ENCODE measurements around the gene IFNAR1. TPM values are rescaled to one million over a fixed set of nuclear protein-coding genes. Genes with fewer than 3 reads are reported as not detected.

Gene IFNAR1
- total and polyA plus RNA-seq, 2 experiments from 2014 or later = 14.0 to 18.7 TPM

- H3K9me2 ChIP-seq (ENCODE audit: insufficient read depth) = 0 out of 2 replicates have a peak, but pooled peaks cover 4% of the 10 kb centered on the region
- no peak overlapping the region for H3K4me2 ChIP-seq
- no peaks in the 10 kb centered on the region for H3K79me2 ChIP-seq (replicated peaks; ENCODE audit: insufficient read depth)
- ATAC-seq = peak; percentile 91
- Mint-ChIP-seq H3K4me1 (peaks cover 9% of the 10 kb centered on the region), H3K27me3 (ENCODE audit: insufficient read depth, low read depth, poor library complexity) (no peaks in the 10 kb centered on the region), H3K4me3 (no peak overlapping the region), H3K9me3 (no peaks in the 10 kb centered on the region), H3K27ac (no peak overlapping the region), H3K36me3 (ENCODE audit: low read depth) (no peaks in the 10 kb centered on the region)
- H3K4me1 ChIP-seq (ENCODE audit: insufficient read depth) = no peaks in the 10 kb centered on the region
- DNase-seq (ENCODE audit: low spot score) = peak; percentile 50
- TF ChIP-seq STAT1 (IDR thresholded peaks at IDR 0.05; ENCODE audit: unreplicated experiment) = no peak
- TF ChIP-seq, protein P1, sequence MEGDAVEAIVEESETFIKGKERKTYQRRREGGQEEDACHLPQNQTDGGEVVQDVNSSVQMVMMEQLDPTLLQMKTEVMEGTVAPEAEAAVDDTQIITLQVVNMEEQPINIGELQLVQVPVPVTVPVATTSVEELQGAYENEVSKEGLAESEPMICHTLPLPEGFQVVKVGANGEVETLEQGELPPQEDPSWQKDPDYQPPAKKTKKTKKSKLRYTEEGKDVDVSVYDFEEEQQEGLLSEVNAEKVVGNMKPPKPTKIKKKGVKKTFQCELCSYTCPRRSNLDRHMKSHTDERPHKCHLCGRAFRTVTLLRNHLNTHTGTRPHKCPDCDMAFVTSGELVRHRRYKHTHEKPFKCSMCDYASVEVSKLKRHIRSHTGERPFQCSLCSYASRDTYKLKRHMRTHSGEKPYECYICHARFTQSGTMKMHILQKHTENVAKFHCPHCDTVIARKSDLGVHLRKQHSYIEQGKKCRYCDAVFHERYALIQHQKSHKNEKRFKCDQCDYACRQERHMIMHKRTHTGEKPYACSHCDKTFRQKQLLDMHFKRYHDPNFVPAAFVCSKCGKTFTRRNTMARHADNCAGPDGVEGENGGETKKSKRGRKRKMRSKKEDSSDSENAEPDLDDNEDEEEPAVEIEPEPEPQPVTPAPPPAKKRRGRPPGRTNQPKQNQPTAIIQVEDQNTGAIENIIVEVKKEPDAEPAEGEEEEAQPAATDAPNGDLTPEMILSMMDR (conservative IDR thresholded peaks at IDR 0.05; ENCODE audit: low read depth in 2 of 2) = peak; percentile 18 to 25; a peak in 2 of 4 replicates
- no peaks in the 10 kb centered on the region for H3K27me3 ChIP-seq (ENCODE audit: insufficient read depth)
- H3K36me3 ChIP-seq (ENCODE audit: insufficient read depth) = no peaks in the 10 kb centered on the region
- no peak overlapping the region for H3K27ac ChIP-seq (ENCODE audit: low read depth)
- no peak overlapping the region for H2AFZ ChIP-seq
- no peaks in the 10 kb centered on the region for H3F3A ChIP-seq (replicated peaks; ENCODE audit: low read depth)
- H4K20me1 ChIP-seq (replicated peaks; ENCODE audit: insufficient read depth) = no peaks in the 10 kb centered on the region
- H3K4me3 ChIP-seq = no peak overlapping the region
Measured at GRCh38 chr21:33302796-33303195, 22.0 kb upstream of the IFNAR1 start.

DNA sequence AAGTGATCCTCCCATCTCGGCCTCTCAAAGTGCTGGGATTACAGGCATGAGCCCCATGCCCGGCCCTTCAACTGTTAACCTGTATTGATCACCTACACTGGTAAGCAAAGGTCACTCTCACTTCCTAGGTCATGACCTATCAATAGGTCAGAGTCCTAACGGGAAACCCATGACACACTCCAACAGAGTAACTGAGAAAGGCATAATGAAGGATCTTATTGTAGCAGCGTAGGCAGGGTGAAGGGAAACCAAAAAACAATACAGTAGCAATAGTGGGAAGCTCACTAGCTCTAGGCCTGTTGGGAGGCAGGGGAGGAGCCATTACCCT, 19.5 kb upstream of the IFNAR1 start:
- Histone ChIP-seq H4K20me1 (replicated peaks; ENCODE audit: insufficient read depth) (no peaks in the 10 kb centered on the region), H3K4me3 (no peak overlapping the region), H3K36me3 (ENCODE audit: insufficient read depth) (no peaks in the 10 kb centered on the region), H3K79me2 (replicated peaks; ENCODE audit: insufficient read depth) (no peaks in the 10 kb centered on the region), H3K4me1 (ENCODE audit: insufficient read depth) (no peaks in the 10 kb centered on the region), H3K9me2 (ENCODE audit: insufficient read depth) (0 out of 2 replicates have a peak, but pooled peaks cover 4% of the 10 kb centered on the region), H2AFZ (no peak overlapping the region), H3K4me2 (no peak overlapping the region), H3K27me3 (ENCODE audit: insufficient read depth) (no peaks in the 10 kb centered on the region), H3K27ac (ENCODE audit: low read depth) (no peak overlapping the region), H3F3A (replicated peaks; ENCODE audit: low read depth) (no peaks in the 10 kb centered on the region)
- no peak for DNase-seq (ENCODE audit: low spot score)
- no peak for ATAC-seq
- Mint-ChIP-seq H3K36me3 (ENCODE audit: low read depth) (no peaks in the 10 kb centered on the region), H3K27me3 (ENCODE audit: insufficient read depth, low read depth, poor library complexity) (no peaks in the 10 kb centered on the region), H3K9me3 (no peaks in the 10 kb centered on the region), H3K4me1 (no peaks in the 10 kb centered on the region; the same call in 2 of the 3 replicates), H3K4me3 (no peak overlapping the region), H3K27ac (no peak overlapping the region)
- TF ChIP-seq STAT1 (IDR thresholded peaks at IDR 0.05; ENCODE audit: unreplicated experiment) (no peak), POLR2AphosphoS5 (IDR thresholded peaks at IDR 0.05; ENCODE audit: low read depth) (no peak), EZH2phosphoT487 (IDR thresholded peaks at IDR 0.05; ENCODE audit: unreplicated experiment) (no peak)

GRCh38 chr21:33305938-33306337, 18.8 kb upstream of the IFNAR1 start:
- Histone ChIP-seq H3F3A (replicated peaks; ENCODE audit: low read depth) (no peaks in the 10 kb centered on the region), H3K4me1 (ENCODE audit: insufficient read depth) (no peaks in the 10 kb centered on the region), H3K27ac (ENCODE audit: low read depth) (no peak overlapping the region), H3K36me3 (ENCODE audit: insufficient read depth) (no peaks in the 10 kb centered on the region), H3K9me2 (ENCODE audit: insufficient read depth) (0 out of 2 replicates have a peak, but pooled peaks cover 4% of the 10 kb centered on the region), H3K4me2 (no peak overlapping the region), H3K79me2 (replicated peaks; ENCODE audit: insufficient read depth) (no peaks in the 10 kb centered on the region), H3K4me3 (no peak overlapping the region), H2AFZ (no peak overlapping the region), H3K27me3 (ENCODE audit: insufficient read depth) (no peaks in the 10 kb centered on the region), H4K20me1 (replicated peaks; ENCODE audit: insufficient read depth) (no peaks in the 10 kb centered on the region)
- Mint-ChIP-seq H3K9me3 (no peaks in the 10 kb centered on the region), H3K36me3 (ENCODE audit: low read depth) (no peaks in the 10 kb centered on the region), H3K4me3 (no peak overlapping the region), H3K27ac (no peak overlapping the region), H3K4me1 (no peaks in the 10 kb centered on the region; the same call in 2 of the 3 replicates), H3K27me3 (ENCODE audit: insufficient read depth, low read depth, poor library complexity) (no peaks in the 10 kb centered on the region)
- ATAC-seq (no peak), DNase-seq (ENCODE audit: low spot score) (no peak)
- TF ChIP-seq, protein P2, sequence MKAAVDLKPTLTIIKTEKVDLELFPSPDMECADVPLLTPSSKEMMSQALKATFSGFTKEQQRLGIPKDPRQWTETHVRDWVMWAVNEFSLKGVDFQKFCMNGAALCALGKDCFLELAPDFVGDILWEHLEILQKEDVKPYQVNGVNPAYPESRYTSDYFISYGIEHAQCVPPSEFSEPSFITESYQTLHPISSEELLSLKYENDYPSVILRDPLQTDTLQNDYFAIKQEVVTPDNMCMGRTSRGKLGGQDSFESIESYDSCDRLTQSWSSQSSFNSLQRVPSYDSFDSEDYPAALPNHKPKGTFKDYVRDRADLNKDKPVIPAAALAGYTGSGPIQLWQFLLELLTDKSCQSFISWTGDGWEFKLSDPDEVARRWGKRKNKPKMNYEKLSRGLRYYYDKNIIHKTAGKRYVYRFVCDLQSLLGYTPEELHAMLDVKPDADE (IDR thresholded peaks at IDR 0.05) = no peak
- no peak for TF ChIP-seq STAT1 (IDR thresholded peaks at IDR 0.05; ENCODE audit: unreplicated experiment)
- no peak for TF ChIP-seq EZH2 (IDR thresholded peaks at IDR 0.05; ENCODE audit: low read depth, unreplicated experiment)
- TF ChIP-seq, protein P1 (conservative IDR thresholded peaks at IDR 0.05; ENCODE audit: low read depth in 2 of 2) = no peak
- no peak for TF ChIP-seq ZNF331 (CRISPR knock-in tag; IDR thresholded peaks at IDR 0.05; ENCODE audit: low read depth)
